Stimulated activated CD4-positive, alpha-beta T cell treated with anti-CD3 and anti-CD28 coated beads, Interleukin-4, amount 100 ng/mL, for 48 hours (primary cell): ENCODE results near the gene CDHR3.

Source experiments
- DNase-seq, 2 donors: peaks; one replicate each; pipeline ENCODE4 v3.0.0-alpha.2; 2020; ENCODE audit warnings: low read depth in 2 of 2

Gene CDHR3

DNA sequence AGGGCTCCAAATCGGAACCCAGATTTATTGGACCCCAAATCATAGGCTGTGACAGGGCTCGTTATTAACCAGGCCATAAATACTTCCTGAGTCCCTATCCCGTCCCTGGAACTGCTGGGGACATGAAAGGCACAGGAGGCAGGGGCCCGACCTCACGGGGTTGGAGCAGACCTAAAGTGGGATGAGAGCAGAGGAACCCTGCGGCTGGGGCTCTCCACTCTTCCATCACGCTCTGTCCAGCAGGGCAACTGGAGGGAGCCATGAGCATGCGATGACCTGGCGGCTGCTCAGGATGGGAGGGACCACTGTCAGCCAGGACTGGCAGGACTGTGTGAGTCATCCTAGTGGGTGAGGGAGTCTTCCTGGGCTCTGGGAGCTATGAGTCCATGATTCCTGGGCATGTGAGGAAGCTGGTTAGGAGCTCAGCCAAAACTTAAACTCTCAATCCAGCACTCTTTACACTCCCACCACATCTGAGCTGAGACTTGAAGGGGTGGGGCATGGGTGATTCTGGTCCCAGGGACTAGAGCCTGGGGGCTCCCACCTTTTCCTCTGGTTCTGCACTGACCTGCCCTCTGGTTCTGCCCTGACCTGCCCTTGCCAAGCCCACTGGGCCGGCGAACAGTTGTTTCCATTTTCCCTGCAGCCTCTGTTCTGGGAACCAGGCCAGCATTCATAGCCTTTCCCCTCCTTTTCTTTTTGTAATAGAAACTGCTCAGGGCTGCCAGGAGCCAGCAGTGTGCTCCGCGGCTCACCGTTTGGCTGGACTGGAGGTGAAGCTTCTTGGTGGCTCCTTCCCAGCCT is 101.9 kb downstream of the CDHR3 start:
- no peak for DNase-seq

- DNase-seq: no peak
These were observed 102.8 kb downstream of the CDHR3 start for GRCh38 chr7:106065575-106066500.

DNA sequence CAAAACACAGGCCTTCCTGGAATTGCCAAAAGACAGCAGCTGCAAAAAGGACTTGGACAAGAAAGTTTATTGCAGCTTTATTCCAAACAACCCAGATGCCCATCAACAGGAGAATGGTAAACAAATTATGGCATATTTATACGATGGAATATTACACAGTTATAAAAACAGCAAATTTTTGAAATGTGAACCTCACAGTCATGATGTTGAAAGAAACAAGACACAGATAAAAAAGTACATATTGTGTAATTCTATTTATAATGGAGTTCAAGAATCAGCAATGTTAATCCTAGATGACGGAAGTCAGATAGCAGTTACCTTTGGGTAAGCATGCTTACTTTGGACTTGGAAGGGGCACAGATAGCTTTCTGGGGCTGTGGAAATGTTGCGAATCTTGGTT is 104.6 kb downstream of the CDHR3 start:
- no peak for DNase-seq

- no peak for DNase-seq
These were observed 105.5 kb downstream of the CDHR3 start for GRCh38 chr7:106068538-106068961.

DNA sequence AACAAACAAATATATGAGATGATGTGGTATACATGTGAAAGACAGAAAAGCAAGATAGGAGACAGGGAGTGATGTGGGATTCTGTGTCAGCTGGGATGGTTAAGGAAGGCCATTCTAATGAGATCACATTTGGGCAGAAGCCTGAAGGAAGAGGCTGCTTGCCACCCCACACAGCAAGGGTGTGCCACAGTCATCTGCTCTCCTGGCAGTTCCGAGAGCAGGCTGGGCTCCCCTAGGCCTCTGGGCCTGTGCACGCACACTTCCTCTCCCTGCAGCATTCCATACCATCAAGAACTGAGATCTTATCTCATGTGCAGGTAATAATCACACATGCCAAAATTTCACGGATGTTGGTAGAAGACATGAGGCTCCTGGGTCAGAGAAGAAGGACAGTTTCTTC is 105.9 kb downstream of the CDHR3 start:
- no peak for DNase-seq

DNA sequence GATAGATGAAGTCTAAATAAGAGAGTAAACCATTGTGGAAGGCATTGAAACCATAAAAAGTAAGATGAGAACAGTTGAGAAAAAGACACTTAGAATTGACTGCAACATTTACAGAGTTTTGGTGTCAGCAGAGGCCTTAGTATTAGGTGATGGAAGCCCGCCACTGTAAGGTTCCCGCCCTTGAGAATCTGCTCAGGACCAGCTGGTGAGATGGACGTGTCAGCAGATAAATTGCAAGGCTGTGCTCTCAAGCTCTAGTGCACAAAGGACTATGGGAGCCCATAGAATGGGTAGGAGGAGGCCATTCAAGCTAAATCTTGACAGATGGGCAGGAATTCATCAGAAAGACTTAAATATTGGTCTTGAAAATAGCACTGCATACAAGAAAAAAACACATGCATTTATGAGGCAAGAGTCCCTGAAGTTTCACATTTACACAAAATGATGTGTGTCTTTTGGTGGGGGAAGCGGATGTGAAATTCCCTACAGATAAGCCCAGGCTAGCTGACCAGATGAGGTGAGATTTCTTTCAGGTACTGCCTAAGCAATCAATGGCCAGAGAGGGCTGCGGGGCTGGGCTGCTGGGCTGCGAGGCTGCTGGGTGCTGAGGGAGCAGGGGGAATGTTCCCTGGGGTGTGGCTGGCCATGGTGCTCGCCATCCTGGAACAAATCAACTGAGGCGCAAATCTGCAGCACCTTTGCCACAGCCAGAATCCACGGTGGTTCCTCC is 106.6 kb downstream of the CDHR3 start:
- DNase-seq: no peak

DNA sequence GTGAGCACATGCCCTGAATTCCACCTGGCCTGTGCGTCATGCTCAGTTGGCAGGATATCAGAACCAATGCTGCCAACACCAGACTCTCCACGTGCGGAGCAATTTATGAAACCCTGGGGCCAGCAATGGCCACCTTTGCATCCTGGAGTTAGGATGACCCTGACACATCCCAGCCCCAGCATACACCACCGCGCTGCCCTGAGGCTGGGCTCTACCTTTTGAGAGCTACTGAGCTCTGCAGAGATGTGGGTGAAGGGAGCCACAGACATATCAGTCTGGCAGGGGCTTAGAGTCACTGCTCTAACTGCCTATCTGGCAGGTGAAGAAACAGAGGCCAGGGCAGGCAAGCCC is 107.1 kb downstream of the CDHR3 start:
- DNase-seq: no peak

- DNase-seq: no peak
These were observed 107.6 kb downstream of the CDHR3 start for GRCh38 chr7:106070567-106071254.

- peak; percentile 7 to 17 for DNase-seq
These were observed 108.4 kb downstream of the CDHR3 start for GRCh38 chr7:106071356-106071998.

DNA sequence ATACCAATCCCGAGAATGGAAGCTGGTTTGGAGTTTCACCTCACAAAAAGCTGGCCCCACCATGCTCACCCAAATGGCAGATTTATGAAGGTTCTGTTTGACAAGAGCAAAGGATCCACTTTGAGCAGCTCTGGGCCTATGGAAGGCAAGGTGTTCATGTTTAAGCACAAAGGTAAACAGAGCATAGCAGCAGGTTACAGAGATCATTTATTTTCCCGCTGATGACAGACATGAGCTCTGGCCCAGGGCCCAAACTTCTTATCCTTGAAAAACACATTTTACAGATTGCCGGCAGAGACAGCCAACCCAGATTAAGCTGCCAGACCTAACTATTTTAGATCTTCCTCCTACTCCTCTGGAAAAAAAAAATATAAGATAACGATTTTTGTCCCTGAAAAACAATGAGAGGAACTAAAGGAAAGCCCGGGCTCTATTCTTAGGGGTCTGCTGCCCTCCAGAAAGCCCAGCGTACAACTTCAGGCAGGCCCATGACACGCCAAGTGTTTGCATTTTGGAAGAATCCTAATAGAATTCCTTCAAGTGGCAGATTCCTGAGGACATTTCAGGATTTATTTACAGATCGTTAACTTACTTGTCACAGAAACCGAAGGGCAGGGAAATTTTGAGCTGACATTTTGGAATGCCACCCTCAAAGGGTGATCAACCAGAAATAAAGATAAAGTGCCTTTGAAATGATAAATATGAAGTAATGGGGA is 109.1 kb downstream of the CDHR3 start:
- DNase-seq: no peak

DNA sequence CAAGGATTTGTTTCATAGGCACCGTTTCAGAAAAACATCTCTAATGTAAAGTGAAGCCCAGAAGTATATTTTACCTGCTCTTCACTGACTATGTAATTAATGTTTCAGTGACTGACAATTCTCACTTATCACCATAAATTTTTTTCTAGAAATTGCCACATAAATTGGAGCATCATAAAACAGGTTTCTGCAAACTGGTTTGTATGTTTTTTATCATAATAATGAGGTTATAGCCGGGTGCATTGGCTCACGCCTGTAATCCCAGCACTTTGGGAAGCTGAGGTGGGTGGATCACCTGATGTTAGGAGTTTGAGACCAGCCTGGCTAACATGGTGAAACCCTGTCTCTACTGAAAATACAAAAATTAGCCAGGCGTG is 109.6 kb downstream of the CDHR3 start:
- DNase-seq: no peak

GRCh38 chr7:106073701-106074100 is 110.6 kb downstream of the CDHR3 start:
- DNase-seq: no peak

GRCh38 chr7:106074257-106074656 is 111.2 kb downstream of the CDHR3 start:
- DNase-seq: no peak

DNA sequence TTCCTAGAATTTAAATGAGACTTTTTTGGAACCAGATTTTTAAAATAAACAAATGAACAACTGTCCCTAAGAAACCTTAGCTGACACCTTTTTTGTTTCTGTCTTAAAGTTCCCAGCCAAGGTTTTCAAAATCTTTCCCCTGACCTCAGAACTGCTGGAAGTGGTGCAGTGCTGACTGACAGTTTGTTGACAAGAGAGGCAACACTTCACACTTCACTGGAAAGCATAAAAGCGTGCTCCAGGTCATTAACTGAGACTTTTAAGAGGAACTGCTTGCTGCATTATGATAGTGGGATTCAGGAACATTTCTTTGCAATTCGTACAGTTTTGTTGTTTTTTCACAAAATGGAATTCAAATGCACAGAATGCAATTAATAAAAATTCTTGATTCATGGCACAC is 112.9 kb downstream of the CDHR3 start:
- no peak for DNase-seq

DNA sequence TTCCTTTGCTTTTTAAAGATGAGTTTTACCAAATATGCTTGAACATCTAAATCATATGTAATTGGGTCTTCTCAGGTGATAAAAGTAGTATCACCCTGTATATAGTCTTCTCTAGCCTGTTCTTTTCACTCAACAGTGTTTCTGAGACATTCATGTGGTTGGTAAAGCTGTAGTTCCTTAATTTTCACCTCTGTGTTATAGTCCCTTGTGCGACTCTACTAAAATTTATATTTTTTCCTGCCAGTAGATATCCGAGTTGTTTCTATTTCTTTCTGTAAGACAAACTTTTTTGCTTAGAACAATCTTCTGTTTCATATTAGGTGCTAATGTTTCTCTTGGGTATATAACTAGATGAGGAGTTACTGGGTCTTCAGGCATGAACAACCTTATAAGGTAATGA is 113.5 kb downstream of the CDHR3 start:
- DNase-seq: no peak

DNA sequence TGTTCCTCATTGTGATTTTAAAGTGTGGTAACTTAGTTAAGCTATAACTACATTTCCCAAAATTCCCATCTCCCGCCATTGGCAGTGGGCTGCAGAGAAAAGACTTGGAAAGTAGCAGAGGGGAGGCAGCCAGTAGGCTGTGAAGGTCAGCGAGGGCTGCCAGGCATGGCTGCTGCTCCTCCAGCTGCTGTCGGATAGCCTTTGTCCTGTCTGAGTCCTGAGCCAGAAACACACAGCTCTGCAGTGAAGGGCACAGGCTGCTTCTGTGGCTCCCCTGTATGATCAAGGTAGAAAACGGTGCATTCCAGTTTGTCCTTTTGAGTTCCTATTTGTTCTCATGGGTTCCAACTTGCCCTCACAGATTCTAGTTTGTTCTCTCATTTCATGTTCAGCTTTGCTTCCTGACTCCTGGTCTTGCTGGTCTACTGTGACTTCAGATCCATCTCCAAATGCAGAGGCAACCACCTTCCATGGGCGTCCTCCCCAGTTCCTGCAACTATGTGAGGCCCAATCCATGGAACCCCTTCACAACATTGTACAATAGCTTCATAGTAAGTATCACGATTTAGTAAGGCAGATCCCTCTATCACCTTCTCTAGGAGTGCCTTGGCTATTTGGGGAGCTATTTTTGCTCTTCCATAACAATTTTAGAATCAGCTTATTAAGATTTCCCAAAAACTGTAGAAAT is 117.4 kb downstream of the CDHR3 start:
- DNase-seq: no peak

DNA sequence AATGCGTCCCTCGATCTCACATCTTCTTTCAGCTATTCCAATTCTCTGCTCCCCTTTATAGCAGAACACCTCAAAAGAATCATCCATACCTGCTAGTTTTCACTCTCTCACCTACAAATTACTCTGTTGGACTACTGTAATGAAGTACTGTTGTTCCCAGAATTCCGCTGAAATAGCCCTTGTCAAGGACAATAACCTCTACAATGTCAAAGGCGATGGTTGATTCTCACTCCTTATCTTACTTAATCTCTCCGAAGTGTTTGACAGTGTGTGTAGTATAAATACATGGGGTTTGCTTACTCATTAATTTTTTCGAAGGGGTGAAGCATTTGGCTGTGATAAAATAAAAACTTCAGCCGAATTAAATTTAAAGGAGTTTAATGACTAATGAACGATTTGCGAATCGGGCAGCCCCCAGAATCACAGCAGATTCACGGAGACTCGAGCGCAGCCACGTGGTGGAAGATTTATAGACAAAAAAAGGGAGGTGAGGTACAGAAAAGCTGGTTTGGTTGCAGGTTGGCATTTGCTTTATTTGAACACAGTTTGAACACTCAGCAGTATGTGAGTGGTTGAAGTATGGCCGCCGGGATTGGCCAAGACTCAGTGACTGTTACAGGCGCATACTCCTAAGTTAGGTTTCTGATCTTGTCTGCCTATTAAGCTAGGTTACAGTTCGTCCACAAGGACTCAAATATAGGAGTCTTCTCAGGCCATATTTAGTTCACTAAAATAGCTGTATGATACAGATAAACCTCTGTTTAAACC is 119.2 kb downstream of the CDHR3 start:
- no peak for DNase-seq
